OCI-LY3 (cell line): ENCODE data around the gene HBG2.

ENCODE experiments used
- CTCF ChIP-seq: fragments of 200-600, 300-600 bp; sonication (generic); IDR thresholded peaks from 2 replicates; pipeline ENCODE4 v1.5.1; 2014; ENCODE audit warnings: antibody characterized with exemption, low read length, low read depth
- EZH2phosphoT487 ChIP-seq: fragments of 200-600 bp; shearing (Covaris generic); IDR thresholded peaks from 2 replicates; pipeline ENCODE4 v1.6.1; 2018; ENCODE audit warnings: antibody characterized with exemption, mixed run types, low read depth

GRCh38 chr11:5233307-5233706, 21.3 kb downstream of the HBG2 start:
- TF ChIP-seq CTCF: no peak
- no peak for TF ChIP-seq EZH2phosphoT487
